ENCODE results near the gene TRAPPC2.

DNA sequence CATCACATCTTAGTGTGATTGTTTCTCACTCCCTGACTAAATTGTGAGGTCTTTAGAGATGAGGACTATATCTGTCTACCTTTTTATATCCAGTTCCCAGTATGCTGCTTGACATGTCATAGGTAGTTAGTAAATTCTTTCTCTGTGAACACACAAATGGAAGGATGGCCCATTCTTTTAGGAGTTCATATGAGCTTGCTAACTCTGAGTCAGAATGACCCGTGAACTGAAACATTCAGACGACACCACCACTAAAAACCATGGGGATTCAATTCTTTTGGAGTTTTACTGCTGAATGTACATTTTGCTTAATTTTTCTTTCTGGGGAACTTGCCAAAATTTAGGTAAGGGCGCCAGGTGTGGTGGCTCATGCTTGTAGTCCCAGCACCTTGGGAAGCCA is 14.1 kb upstream of the TRAPPC2 start:
- TF ChIP-seq, protein P1, sequence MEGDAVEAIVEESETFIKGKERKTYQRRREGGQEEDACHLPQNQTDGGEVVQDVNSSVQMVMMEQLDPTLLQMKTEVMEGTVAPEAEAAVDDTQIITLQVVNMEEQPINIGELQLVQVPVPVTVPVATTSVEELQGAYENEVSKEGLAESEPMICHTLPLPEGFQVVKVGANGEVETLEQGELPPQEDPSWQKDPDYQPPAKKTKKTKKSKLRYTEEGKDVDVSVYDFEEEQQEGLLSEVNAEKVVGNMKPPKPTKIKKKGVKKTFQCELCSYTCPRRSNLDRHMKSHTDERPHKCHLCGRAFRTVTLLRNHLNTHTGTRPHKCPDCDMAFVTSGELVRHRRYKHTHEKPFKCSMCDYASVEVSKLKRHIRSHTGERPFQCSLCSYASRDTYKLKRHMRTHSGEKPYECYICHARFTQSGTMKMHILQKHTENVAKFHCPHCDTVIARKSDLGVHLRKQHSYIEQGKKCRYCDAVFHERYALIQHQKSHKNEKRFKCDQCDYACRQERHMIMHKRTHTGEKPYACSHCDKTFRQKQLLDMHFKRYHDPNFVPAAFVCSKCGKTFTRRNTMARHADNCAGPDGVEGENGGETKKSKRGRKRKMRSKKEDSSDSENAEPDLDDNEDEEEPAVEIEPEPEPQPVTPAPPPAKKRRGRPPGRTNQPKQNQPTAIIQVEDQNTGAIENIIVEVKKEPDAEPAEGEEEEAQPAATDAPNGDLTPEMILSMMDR (IDR thresholded peaks at IDR 0.05), result no peak
- TF ChIP-seq POLR2A (IDR thresholded peaks at IDR 0.05), result no peak
